Vagina (tissue), 2 donors: ENCODE results near the gene SLC25A26. TPM values are rescaled to one million over a fixed set of nuclear protein-coding genes. Genes with fewer than 3 reads are reported as not detected.
"Not testable (repeated sequence)": the region's sequence is repeated elsewhere in the genome, so short reads cannot be mapped to it uniquely, and the experiment has no call there.

ENCODE experiments used
- DNase-seq, 2 donors: peaks; one replicate each; pipeline ENCODE4 v3.0.0-alpha.2; 2017; ENCODE audit errors: extremely low spot score in 2 of 2
- H3K27ac ChIP-seq: fragments of 200-600 bp; sonication (generic); one replicate; pipeline ENCODE4 v1.5.1; 2019
- H3K27me3 ChIP-seq: fragments of 200-600 bp; sonication (generic); one replicate; pipeline ENCODE4 v1.5.1; 2019
- H3K36me3 ChIP-seq, 2 donors: fragments of 200-600 bp; sonication (generic); one replicate each; pipeline ENCODE4 v1.5.1; 2017 to 2019
- H3K4me1 ChIP-seq: fragments of 200-600 bp; sonication (generic); one replicate; pipeline ENCODE4 v1.5.1; 2019
- H3K4me3 ChIP-seq, 2 donors: fragments of 200-600 bp; sonication (generic); 1 replicate in 1 of 2; 2 replicates in 1 of 2; pipeline ENCODE4 v1.5.1; 2016 to 2019
- H3K9me3 ChIP-seq: fragments of 200-600 bp; sonication (generic); one replicate; pipeline ENCODE4 v1.5.1; 2019
- POLR2A ChIP-seq, 2 donors: fragments of 450-650 bp; IDR thresholded peaks; one replicate each; pipeline ENCODE4 v1.6.1; 2017; ENCODE audit warnings: antibody characterized with exemption in 2 of 2, mild to moderate bottlenecking in 2 of 2, moderate library complexity in 2 of 2
- POLR2AphosphoS5 ChIP-seq, 2 donors: sonication (generic); formaldehyde crosslinking; IDR thresholded peaks; one replicate each; pipeline ENCODE4 v1.9.0; 2017; ENCODE audit warnings: antibody characterized with exemption in 2 of 2, mild to moderate bottlenecking in 2 of 2, low read depth in 1 of 2; ENCODE audit not compliant: insufficient read depth in 1 of 2
- intact Hi-C: fragments of 100-400 bp; cut with DNase I; formaldehyde crosslinking; loops from one replicate; pipeline ENCODE4 v1.15.1; 2023
- total RNA-seq: library from RNA; depleted of rRNA; stranded (reverse); fragments of >200 nt; gene quantifications from one replicate; pipeline ENCODE4 v1.2.3, GENCODE V29; 2016
- TF ChIP-seq, protein P1 (sequence below), 3 experiments: fragments of 450-650 bp in 2 of 3; fragments of 200-600 bp in 1 of 3; sonication (generic) in 1 of 3; IDR thresholded peaks; one replicate each; pipeline ENCODE4 v1.5.1; 2017 to 2019; ENCODE audit warnings: antibody characterized with exemption in 3 of 3, mild to moderate bottlenecking in 2 of 3, moderate library complexity in 2 of 3

Gene SLC25A26
- total RNA-seq, 1 donor from 2014 or later, result 21.6 TPM

DNA sequence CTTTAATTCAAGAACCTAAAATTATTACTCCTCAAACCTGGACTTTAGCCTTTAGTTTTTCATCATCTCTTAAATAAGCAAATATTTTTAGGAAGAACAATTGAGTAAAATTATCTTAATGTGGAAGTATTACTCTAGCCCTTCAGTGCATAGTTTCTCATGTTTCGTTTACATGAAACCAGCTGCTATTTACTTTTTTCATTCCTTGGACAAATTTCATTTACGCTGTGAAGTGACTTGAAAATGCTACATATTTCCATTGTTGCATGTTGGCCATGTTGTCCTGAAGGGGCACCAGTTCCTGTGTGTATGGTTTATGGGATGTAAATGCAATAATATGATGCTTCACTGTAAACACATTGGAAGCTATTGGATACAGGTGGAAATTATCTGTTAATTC is 49.9 kb downstream of the SLC25A26 start:
- TF ChIP-seq POLR2AphosphoS5 (IDR thresholded peaks at IDR 0.05; ENCODE audit: insufficient read depth in 1 of 2, low read depth in 1 of 2) (no peak), POLR2A (IDR thresholded peaks at IDR 0.05) (no peak)
- TF ChIP-seq, protein P1, sequence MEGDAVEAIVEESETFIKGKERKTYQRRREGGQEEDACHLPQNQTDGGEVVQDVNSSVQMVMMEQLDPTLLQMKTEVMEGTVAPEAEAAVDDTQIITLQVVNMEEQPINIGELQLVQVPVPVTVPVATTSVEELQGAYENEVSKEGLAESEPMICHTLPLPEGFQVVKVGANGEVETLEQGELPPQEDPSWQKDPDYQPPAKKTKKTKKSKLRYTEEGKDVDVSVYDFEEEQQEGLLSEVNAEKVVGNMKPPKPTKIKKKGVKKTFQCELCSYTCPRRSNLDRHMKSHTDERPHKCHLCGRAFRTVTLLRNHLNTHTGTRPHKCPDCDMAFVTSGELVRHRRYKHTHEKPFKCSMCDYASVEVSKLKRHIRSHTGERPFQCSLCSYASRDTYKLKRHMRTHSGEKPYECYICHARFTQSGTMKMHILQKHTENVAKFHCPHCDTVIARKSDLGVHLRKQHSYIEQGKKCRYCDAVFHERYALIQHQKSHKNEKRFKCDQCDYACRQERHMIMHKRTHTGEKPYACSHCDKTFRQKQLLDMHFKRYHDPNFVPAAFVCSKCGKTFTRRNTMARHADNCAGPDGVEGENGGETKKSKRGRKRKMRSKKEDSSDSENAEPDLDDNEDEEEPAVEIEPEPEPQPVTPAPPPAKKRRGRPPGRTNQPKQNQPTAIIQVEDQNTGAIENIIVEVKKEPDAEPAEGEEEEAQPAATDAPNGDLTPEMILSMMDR (IDR thresholded peaks at IDR 0.05), result no peak
- Histone ChIP-seq H3K9me3 (no peaks in the 10 kb centered on the region), H3K27ac (no peak overlapping the region), H3K27me3 (no peaks in the 10 kb centered on the region), H3K4me3 (no peak overlapping the region), H3K4me1 (no peaks in the 10 kb centered on the region), H3K36me3 (no peaks in the 10 kb centered on the region)
- no peak for DNase-seq
- intact Hi-C loops, result no loop called here

DNA sequence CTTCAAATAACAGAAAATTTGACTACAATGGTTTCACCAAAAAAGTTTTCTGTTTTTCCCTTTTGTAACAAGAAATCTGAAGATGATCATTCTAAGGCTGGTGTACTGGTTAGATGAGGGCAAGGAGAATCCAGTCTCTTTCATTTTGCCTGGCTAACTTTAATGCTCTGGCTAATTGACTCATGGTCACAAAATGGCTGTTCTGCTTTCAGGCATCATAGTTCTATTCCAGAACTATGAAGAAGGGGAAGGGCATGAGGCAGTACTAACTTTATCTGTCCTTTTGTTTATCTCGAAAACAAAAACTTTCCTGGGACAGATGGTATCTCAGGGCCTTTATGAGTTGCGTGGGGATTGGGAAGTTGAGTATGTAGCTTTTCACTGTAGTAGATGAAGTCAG is 50.4 kb downstream of the SLC25A26 start:
- Histone ChIP-seq H3K4me1 (no peaks in the 10 kb centered on the region), H3K27ac (no peak overlapping the region), H3K4me3 (no peak overlapping the region), H3K36me3 (no peaks in the 10 kb centered on the region), H3K27me3 (no peaks in the 10 kb centered on the region), H3K9me3 (no peaks in the 10 kb centered on the region)
- no peak for DNase-seq
- TF ChIP-seq POLR2AphosphoS5 (IDR thresholded peaks at IDR 0.05; ENCODE audit: insufficient read depth in 1 of 2, low read depth in 1 of 2) (no peak), POLR2A (IDR thresholded peaks at IDR 0.05) (no peak)
- TF ChIP-seq, protein P1 (IDR thresholded peaks at IDR 0.05), result no peak
- intact Hi-C loops, result no loop called here

DNA sequence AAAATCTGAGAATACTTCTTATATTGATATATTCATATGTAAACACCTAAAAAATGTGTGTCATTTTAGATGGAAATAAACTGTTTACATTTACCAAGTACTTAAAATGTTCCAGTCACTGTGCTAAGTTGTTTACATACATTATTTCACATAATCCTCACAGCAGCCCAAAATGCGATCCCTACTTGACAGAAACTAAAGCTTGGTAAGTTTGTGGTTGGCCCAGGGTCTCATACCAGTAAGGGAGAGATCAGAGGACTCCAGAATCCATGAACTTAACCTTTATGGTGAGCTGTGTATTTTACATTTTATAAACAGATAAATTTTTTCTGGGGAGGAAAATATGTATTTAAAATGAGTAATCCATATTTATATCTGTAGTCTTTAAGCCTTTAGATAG is 51.2 kb downstream of the SLC25A26 start:
- Histone ChIP-seq H3K4me1 (no peaks in the 10 kb centered on the region), H3K27ac (no peak overlapping the region), H3K9me3 (no peaks in the 10 kb centered on the region), H3K36me3 (no peaks in the 10 kb centered on the region), H3K27me3 (no peaks in the 10 kb centered on the region), H3K4me3 (no peak overlapping the region)
- DNase-seq, result no peak
- intact Hi-C loops, result no loop called here
- TF ChIP-seq, protein P1 (IDR thresholded peaks at IDR 0.05), result no peak
- TF ChIP-seq POLR2AphosphoS5 (IDR thresholded peaks at IDR 0.05; ENCODE audit: insufficient read depth in 1 of 2, low read depth in 1 of 2) (no peak), POLR2A (IDR thresholded peaks at IDR 0.05) (no peak)

DNA sequence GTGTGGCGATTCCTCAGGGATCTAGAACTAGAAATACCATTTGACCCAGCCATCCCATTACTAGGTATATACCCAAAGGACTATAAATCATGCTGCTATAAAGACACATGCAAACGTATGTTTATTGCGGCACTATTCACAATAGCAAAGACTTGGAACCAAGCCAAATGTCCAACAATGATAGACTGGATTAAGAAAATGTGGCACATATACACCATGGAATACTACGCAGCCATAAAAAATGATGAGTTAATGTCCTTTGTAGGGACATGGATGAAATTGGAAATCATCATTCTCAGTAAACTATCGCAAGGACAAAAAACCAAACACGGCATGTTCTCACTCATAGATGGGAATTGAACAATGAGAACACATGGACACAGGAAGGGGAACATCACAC is 54.0 kb downstream of the SLC25A26 start:
- intact Hi-C loops, result not testable (repeated sequence)

DNA sequence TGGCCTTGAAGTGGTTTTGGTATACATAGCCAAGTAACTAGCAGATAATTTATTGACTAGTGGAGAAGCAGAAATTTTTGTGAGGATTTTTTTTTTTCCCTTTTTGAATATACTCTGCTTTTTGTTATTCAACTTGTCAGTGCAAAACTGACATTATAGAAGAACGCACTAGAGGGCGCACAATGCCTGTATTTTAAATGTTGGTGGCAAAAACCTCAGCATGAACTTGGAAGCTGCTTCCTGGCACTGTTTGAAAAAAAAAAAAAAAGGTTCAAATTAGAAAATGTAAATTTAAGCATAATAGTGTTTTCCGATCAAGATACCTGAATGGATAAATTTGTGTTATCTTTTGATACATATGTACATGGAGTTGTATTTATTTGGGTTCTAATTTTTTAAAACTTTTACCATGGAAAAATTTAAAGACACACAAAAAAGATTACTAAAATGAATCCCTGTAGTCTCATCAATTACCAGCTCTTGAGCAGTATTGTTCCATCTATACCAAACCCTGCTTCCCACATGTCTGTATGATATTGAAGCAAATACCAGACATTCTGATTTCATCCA is 56.0 kb downstream of the SLC25A26 start:
- no peak for TF ChIP-seq POLR2AphosphoS5 (IDR thresholded peaks at IDR 0.05; ENCODE audit: insufficient read depth in 1 of 2, low read depth in 1 of 2)
- TF ChIP-seq, protein P1 (IDR thresholded peaks at IDR 0.05), result peak; percentile 30 to 56 (median 54)
- TF ChIP-seq POLR2A (IDR thresholded peaks at IDR 0.05), result no peak
- H3K36me3 ChIP-seq, result no peaks in the 10 kb centered on the region
- no peaks in the 10 kb centered on the region for H3K9me3 ChIP-seq
- intact Hi-C loops, result loop anchor here (2.0 kb wide), 1 partner anchor 546 kb away; no protein-coding TSS in a partner anchor
- no peak overlapping the region for H3K4me3 ChIP-seq
- DNase-seq, result no peak
- H3K27ac ChIP-seq, result no peak overlapping the region
- H3K27me3 ChIP-seq, result no peaks in the 10 kb centered on the region
- H3K4me1 ChIP-seq, result no peaks in the 10 kb centered on the region

More for the DNA sequence above, 54.0 kb downstream of the SLC25A26 start:
- H3K27ac ChIP-seq, H3K4me1 ChIP-seq, H3K9me3 ChIP-seq, H3K36me3 ChIP-seq, DNase-seq, H3K27me3 ChIP-seq, H3K4me3 ChIP-seq: not testable (repeated sequence)
